ENCODE results near the gene GRIK4. TPM values are rescaled to one million over a fixed set of nuclear protein-coding genes. Genes with fewer than 3 reads are reported as not detected.

Gene GRIK4
- total and polyA plus RNA-seq, 2 of the 4 experiments (the other 2 are of a cell fraction): 0.18 to 0.38 TPM

GRCh38 chr11:120482149-120482548 lies 29.4 kb upstream of the GRIK4 start:
- TF ChIP-seq CEBPB (IDR thresholded peaks at IDR 0.05; ENCODE audit: low read depth, low read length): peak; percentile 56; the same call in 1 of the 2 replicates
- TF ChIP-seq FOS (IDR thresholded peaks at IDR 0.05; ENCODE audit: low read depth, low read length): no peak
- ChIA-PET POLR2A (ENCODE audit: unreplicated experiment) (no interaction called here), CTCF (no interaction called here)
- H2BK120ac ChIP-seq (ENCODE audit: low read depth, low read length): no peak overlapping the region
- no peak overlapping the region for H3K9ac ChIP-seq (ENCODE audit: low read depth, low read length)
- peaks cover 52% of the 10 kb centered on the region for H3K36me3 ChIP-seq (ENCODE audit: control insufficient read depth, insufficient read depth, low read length)
- DNase-seq (peak; percentile 39), ATAC-seq (ENCODE audit: low read depth) (no peak)
- no peak overlapping the region for H3K14ac ChIP-seq (replicated peaks; ENCODE audit: low read depth, low read length)
- H3K4me1 ChIP-seq (ENCODE audit: control insufficient read depth, insufficient read depth, low read length): peaks cover 2% of the 10 kb centered on the region; the same call in 1 of the 2 replicates
- no peaks in the 10 kb centered on the region for H4K20me1 ChIP-seq (ENCODE audit: insufficient read depth, low read length)
- H3K27ac ChIP-seq (ENCODE audit: insufficient read depth, low read length): no peak overlapping the region
- no peak overlapping the region for H3K4me3 ChIP-seq (ENCODE audit: insufficient read depth, low read depth, low read length)
- H3K79me1 ChIP-seq (ENCODE audit: low read depth in 1 of 2, low read length in 2 of 2): peaks cover 11 to 22% of the 10 kb centered on the region in 2 experiments; a peak in 3 of 4 replicates
- in situ Hi-C loops (cut with MboI; ENCODE audit: low sequenced_read_pairs): no loop called here
- no peak overlapping the region for H3K56ac ChIP-seq (ENCODE audit: extremely low read depth, insufficient read depth, low read length)
- H2AK9ac ChIP-seq (replicated peaks; ENCODE audit: low read depth, low read length, poor library complexity): no peak overlapping the region
- H2BK15ac ChIP-seq (ENCODE audit: low read depth, low read length): no peak overlapping the region
- BruUV-seq (replicated peaks): no TSS peak
- dilution Hi-C loops (cut with HindIII; ENCODE audit: low sequenced_read_pairs, unreplicated experiment): no loop called here
- H3K18ac ChIP-seq (ENCODE audit: low read depth, low read length): no peak overlapping the region
- no peak overlapping the region for H4K91ac ChIP-seq (ENCODE audit: insufficient read depth, low read depth, low read length)
- no CpG with 5 or more reads among the region's 6 CpGs for WGBS, 2 experiments (ENCODE audit: extremely low coverage in 2 of 2, insufficient read length in 1 of 2)
- no peaks in the 10 kb centered on the region for H3K27me3 ChIP-seq (ENCODE audit: control insufficient read depth, insufficient read depth, low read length)
- no peak overlapping the region for H4K8ac ChIP-seq (ENCODE audit: low read depth in 2 of 2, low read length in 2 of 2)
- H2AK5ac ChIP-seq (ENCODE audit: low read depth, low read length): no peak overlapping the region
- H2BK20ac ChIP-seq (ENCODE audit: low read depth, low read length): no peak overlapping the region
- intact Hi-C loops (cut with micrococcal nuclease): no loop called here
- no peak overlapping the region for H2AFZ ChIP-seq (replicated peaks; ENCODE audit: low read length, poor library complexity)
- H3K23ac ChIP-seq (ENCODE audit: low read depth, low read length): no peak overlapping the region
- H3K9me3 ChIP-seq (ENCODE audit: control insufficient read depth, insufficient read depth, low read length): no peaks in the 10 kb centered on the region
- 0 out of 2 replicates have a peak, but pooled peaks cover 2% of the 10 kb centered on the region for H3K9me1 ChIP-seq (ENCODE audit: insufficient read depth, low read length)
- no peak overlapping the region for H2BK5ac ChIP-seq (ENCODE audit: low read depth, low read length, poor library complexity, severe bottlenecking)
- no peak overlapping the region for H4K5ac ChIP-seq (ENCODE audit: low read depth, low read length)
- no peak overlapping the region for H3K4ac ChIP-seq (ENCODE audit: low read depth, low read length)
- no peak overlapping the region for H3K4me2 ChIP-seq (ENCODE audit: low read depth, low read length)
